Measurements from ENCODE around the gene KCNH1. TPM values are rescaled to one million over a fixed set of nuclear protein-coding genes. Genes with fewer than 3 reads are reported as not detected.

Gene KCNH1
- total RNA-seq, 2 experiments from 2014 or later, result not detected

DNA sequence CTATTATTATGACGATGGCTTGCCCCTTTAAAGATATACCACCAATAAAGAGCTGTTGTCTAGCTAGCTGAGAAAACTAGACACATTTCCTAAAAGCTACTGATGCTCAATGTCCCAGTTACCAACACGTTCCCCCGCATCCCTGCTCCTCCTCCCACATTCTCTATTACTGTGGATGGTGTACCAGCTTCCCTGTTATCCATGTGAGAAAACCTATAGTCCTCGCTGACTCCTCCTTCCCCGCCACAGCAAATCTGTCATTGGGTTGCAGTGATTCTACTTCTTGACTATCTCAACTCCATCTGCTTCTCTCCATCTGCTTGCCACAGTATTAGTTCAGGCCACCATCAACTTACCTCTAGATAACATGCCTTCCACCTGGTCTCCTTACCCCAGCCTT is 337.5 kb downstream of the KCNH1 start:
- H3K27ac Mint-ChIP-seq, result no peak overlapping the region
- CTCF ChIA-PET, result no interaction called here
- POLR2A ChIA-PET, result no interaction called here
- no peaks in the 10 kb centered on the region for H3K4me1 Mint-ChIP-seq (ENCODE audit: low read depth)
- intact Hi-C loops (cut with micrococcal nuclease), result no loop called here
- no peak overlapping the region for H3K4me3 Mint-ChIP-seq
- ATAC-seq (no peak), DNase-seq (no peak)
- peaks cover 7% of the 10 kb centered on the region for H3K27me3 Mint-ChIP-seq
- TF ChIP-seq, protein P1, sequence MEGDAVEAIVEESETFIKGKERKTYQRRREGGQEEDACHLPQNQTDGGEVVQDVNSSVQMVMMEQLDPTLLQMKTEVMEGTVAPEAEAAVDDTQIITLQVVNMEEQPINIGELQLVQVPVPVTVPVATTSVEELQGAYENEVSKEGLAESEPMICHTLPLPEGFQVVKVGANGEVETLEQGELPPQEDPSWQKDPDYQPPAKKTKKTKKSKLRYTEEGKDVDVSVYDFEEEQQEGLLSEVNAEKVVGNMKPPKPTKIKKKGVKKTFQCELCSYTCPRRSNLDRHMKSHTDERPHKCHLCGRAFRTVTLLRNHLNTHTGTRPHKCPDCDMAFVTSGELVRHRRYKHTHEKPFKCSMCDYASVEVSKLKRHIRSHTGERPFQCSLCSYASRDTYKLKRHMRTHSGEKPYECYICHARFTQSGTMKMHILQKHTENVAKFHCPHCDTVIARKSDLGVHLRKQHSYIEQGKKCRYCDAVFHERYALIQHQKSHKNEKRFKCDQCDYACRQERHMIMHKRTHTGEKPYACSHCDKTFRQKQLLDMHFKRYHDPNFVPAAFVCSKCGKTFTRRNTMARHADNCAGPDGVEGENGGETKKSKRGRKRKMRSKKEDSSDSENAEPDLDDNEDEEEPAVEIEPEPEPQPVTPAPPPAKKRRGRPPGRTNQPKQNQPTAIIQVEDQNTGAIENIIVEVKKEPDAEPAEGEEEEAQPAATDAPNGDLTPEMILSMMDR (IDR thresholded peaks at IDR 0.05), result no peak
- no peaks in the 10 kb centered on the region for H3K9me3 Mint-ChIP-seq
- H3K36me3 Mint-ChIP-seq (ENCODE audit: low read depth), result no peaks in the 10 kb centered on the region

DNA sequence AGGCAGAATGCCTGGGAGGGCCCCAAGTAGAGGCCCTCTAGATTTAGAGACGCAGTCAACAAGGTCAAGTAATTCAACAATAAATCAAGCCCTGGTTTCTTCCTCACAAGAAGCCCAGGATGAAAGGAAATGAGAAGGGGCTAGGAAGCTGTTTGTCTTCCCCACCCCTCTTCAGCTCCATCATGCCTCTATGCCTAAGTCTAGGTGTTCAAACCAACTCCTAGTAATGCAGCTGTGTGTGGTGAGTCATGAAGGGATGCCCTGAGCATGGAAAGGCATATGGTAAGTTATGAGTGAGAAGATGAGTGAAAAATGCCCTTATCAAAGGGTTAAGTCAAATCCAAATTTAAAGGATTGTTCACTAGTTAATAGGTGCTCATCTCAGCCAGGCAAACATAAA is 339.5 kb downstream of the KCNH1 start:
- ChIA-PET POLR2A (no interaction called here), CTCF (no interaction called here)
- DNase-seq (no peak), ATAC-seq (no peak)
- no peaks in the 10 kb centered on the region for H3K9me3 Mint-ChIP-seq
- H3K4me3 Mint-ChIP-seq, result no peak overlapping the region
- H3K27me3 Mint-ChIP-seq, result peaks cover 11% of the 10 kb centered on the region
- H3K27ac Mint-ChIP-seq, result no peak overlapping the region
- intact Hi-C loops (cut with micrococcal nuclease), result no loop called here
- H3K36me3 Mint-ChIP-seq (ENCODE audit: low read depth), result no peaks in the 10 kb centered on the region
- H3K4me1 Mint-ChIP-seq (ENCODE audit: low read depth), result no peaks in the 10 kb centered on the region
- TF ChIP-seq, protein P1 (IDR thresholded peaks at IDR 0.05), result no peak

DNA sequence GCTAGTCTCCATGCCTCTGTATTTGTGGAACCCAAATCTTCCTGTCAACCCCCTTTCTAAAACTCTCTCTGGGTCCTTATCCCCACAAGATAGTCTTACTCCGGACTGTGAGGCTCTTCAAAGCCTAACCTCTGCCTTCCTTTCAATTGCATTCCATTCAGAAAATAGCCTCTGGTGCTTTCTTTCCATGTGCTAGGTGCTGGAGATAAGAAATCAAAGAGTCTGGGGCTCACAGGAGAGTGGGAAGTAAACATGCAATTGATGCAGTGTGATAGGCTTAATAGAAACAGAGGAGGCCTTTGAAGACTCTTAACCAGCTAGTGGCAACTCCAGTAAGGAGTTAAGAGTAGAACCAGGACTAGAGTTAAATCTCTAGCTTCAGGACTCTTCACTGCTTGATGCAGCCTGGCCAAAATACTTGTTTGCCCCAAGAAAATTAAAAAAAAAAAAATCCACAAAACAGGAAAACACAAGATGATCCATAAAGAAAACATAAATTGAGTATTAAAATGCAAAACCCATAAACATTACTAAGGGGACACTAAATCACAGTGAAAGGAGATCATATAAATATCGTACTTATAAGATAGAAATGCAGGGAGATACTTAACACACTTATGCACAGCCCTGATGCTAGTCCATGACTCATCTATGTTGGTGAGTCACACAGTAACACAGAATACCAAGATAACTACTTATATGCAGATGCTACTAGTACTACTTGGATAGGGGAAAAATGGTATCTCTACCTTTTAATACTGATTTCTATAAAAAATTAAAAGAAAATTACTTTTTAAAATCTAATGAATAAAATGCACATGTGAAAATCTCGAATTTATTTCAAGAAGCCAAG is 341.5 kb downstream of the KCNH1 start:
- H3K27ac Mint-ChIP-seq, result no peak overlapping the region
- intact Hi-C loops (cut with micrococcal nuclease), result no loop called here
- CTCF ChIA-PET, result no interaction called here
- no peak for ATAC-seq
- TF ChIP-seq, protein P1 (IDR thresholded peaks at IDR 0.05), result no peak
- no peak for DNase-seq
- H3K4me1 Mint-ChIP-seq (ENCODE audit: low read depth), result no peaks in the 10 kb centered on the region
- H3K27me3 Mint-ChIP-seq, result peaks cover 11% of the 10 kb centered on the region
- H3K9me3 Mint-ChIP-seq, result no peaks in the 10 kb centered on the region
- H3K36me3 Mint-ChIP-seq (ENCODE audit: low read depth), result no peaks in the 10 kb centered on the region
- POLR2A ChIA-PET, result no interaction called here
- no peak overlapping the region for H3K4me3 Mint-ChIP-seq

DNA sequence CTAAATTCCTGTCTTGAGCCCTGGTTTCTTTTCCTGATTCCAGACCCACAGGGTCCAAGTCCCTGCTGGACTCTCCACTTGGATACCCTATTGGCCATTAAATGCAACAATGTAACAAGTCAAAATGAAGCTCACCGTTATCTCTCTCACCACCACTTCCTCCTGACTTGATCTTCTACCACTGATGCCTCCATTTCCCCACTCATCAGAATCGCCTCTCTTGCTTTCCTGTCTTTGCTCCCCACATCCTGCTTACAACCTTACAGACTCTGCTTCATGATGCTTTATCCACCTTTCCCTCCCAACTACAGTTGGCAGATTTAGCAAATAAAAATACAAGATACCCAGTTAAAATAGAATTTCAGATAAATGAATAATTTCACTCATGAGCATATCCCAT is 343.8 kb downstream of the KCNH1 start:
- H3K9me3 Mint-ChIP-seq, result no peaks in the 10 kb centered on the region
- H3K27ac Mint-ChIP-seq, result no peak overlapping the region
- no peak overlapping the region for H3K4me3 Mint-ChIP-seq
- no peaks in the 10 kb centered on the region for H3K4me1 Mint-ChIP-seq (ENCODE audit: low read depth)
- ChIA-PET POLR2A (no interaction called here), CTCF (no interaction called here)
- no peaks in the 10 kb centered on the region for H3K36me3 Mint-ChIP-seq (ENCODE audit: low read depth)
- no peak for ATAC-seq
- no peak for DNase-seq
- peaks cover 7% of the 10 kb centered on the region for H3K27me3 Mint-ChIP-seq
- TF ChIP-seq, protein P1 (IDR thresholded peaks at IDR 0.05), result no peak
- intact Hi-C loops (cut with micrococcal nuclease), result no loop called here

DNA sequence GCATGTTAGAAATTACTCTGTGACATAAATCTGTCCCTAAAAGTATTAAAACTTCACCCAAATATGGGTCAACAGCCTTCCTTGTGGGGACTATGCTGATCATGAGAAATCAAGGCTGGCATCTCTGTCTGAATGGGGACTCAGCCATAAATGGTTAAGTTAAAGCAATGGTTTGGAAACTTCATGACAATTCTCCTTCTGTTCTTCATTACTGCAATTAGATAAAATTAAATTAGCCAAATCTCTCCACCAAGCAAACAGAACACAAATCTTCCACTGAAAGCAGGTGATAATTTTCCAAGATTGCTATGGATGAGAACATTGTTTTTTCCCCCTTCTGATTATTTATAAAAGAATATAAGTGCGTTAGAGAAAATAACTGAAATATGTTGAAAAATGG is 346.1 kb downstream of the KCNH1 start:
- intact Hi-C loops (cut with micrococcal nuclease), result no loop called here
- no peak for ATAC-seq
- CTCF ChIA-PET, result interaction anchor here (0.7 kb wide), 1 partner anchor 381 kb away, joined by 3 read pairs; no protein-coding TSS in a partner anchor

More for the DNA sequence above, 346.1 kb downstream of the KCNH1 start:
- TF ChIP-seq, protein P1 (IDR thresholded peaks at IDR 0.05), result no peak
- Mint-ChIP-seq H3K4me1 (ENCODE audit: low read depth) (no peaks in the 10 kb centered on the region), H3K4me3 (no peak overlapping the region), H3K9me3 (no peaks in the 10 kb centered on the region), H3K27ac (no peak overlapping the region), H3K36me3 (ENCODE audit: low read depth) (no peaks in the 10 kb centered on the region), H3K27me3 (peaks cover 7% of the 10 kb centered on the region)
- POLR2A ChIA-PET, result no interaction called here
- no peak for DNase-seq

All from activated CD8-positive, alpha-beta T cell treated with anti-CD3 and anti-CD28 coated beads for 36 hours (primary cell).